ENCODE measurements around the gene AZIN2. TPM values are rescaled to one million over a fixed set of nuclear protein-coding genes. Genes with fewer than 3 reads are reported as not detected.

Gene AZIN2
- total and polyA plus RNA-seq, 2 of the 13 experiments (the other 11 are each of a cell fraction or from before 2014, with no cell fraction given): 1.7 to 3.5 TPM

GRCh38 chr1:33121728-33122127 lies 40.8 kb downstream of the AZIN2 start:
- Histone ChIP-seq H3K36me3 (replicated peaks in 1 of 2; ENCODE audit: control insufficient read depth in 1 of 2, insufficient read depth in 2 of 2, low read length in 2 of 2) (no peaks in the 10 kb centered on the region), H4K20me1 (ENCODE audit: insufficient read depth, low read length) (no peaks in the 10 kb centered on the region), H3K4me3 (replicated peaks in 1 of 3; ENCODE audit: insufficient read depth in 1 of 3, low read depth in 2 of 3, low read length in 3 of 3) (no peak overlapping the region), H3K9ac (ENCODE audit: insufficient read depth, low read depth, low read length) (no peak overlapping the region), H3K4me1 (ENCODE audit: insufficient read depth, low read length) (peaks cover 23% of the 10 kb centered on the region), H2AFZ (ENCODE audit: low read length) (no peak overlapping the region), H3K27me3 (ENCODE audit: control insufficient read depth in 1 of 2, insufficient read depth in 2 of 2, low read length in 2 of 2) (peaks cover 0 to 3% of the 10 kb centered on the region in 2 experiments; a peak in 2 of 5 replicates), H3K4me2 (ENCODE audit: low read depth, low read length) (no peak overlapping the region), H3K79me2 (ENCODE audit: insufficient read depth, low read length) (peaks cover 6% of the 10 kb centered on the region), H3K27ac (ENCODE audit: extremely low read length, insufficient read depth, low read length) (no peak overlapping the region), H3K9me3 (ENCODE audit: low read length) (no peaks in the 10 kb centered on the region)
- DNase-seq (ENCODE audit: low spot score): no peak
- POLR2A ChIA-PET: no interaction called here
- FAIRE-seq: no peak
- no peak for ATAC-seq
- BruUV-seq (replicated peaks): no TSS peak
- in situ Hi-C loops (cut with HindIII; ENCODE audit: extremely low pct_ligation_motif_present, low pct_unique_long_range_greater_than_20kb): no loop called here
- 30% methylated on average over 3 of the region's 5 CpGs for WGBS (ENCODE audit: low lambda C conversion rate)
- intact Hi-C loops (cut with micrococcal nuclease; ENCODE audit: unreplicated experiment): loop anchor here (10.0 kb wide), 1 partner anchor 133 kb away; the partner anchor contains the start of gene ZNF362
- CTCF ChIA-PET (ENCODE audit: low intra/inter-chr PET ratio, low total read pairs): no interaction called here
- TF ChIP-seq PPARG (CRISPR knock-in tag; conservative IDR thresholded peaks at IDR 0.05): no peak
- no peak for TF ChIP-seq ZNF710 (CRISPR knock-in tag; IDR thresholded peaks at IDR 0.05; ENCODE audit: borderline replicate concordance)
- TF ChIP-seq ZGPAT (CRISPR knock-in tag; IDR thresholded peaks at IDR 0.05): no peak
- TF ChIP-seq NFYC (CRISPR knock-in tag; IDR thresholded peaks at IDR 0.05): no peak
- TF ChIP-seq GRHL1 (CRISPR knock-in tag; conservative IDR thresholded peaks at IDR 0.05): no peak
- no peak for TF ChIP-seq ZNF891 (CRISPR knock-in tag; IDR thresholded peaks at IDR 0.05)
- TF ChIP-seq ZNF432 (CRISPR knock-in tag; IDR thresholded peaks at IDR 0.05; ENCODE audit: borderline replicate concordance): no peak
- no peak for TF ChIP-seq GATAD1 (CRISPR knock-in tag; IDR thresholded peaks at IDR 0.05)
- no peak for TF ChIP-seq RFX1 (IDR thresholded peaks at IDR 0.05)
- TF ChIP-seq TFE3 (CRISPR knock-in tag; IDR thresholded peaks at IDR 0.05): no peak
- no peak for TF ChIP-seq ZBTB42 (CRISPR knock-in tag; IDR thresholded peaks at IDR 0.05)
- TF ChIP-seq RFXAP (CRISPR knock-in tag; IDR thresholded peaks at IDR 0.05; ENCODE audit: borderline replicate concordance): no peak
- no peak for TF ChIP-seq TEAD2 (CRISPR knock-in tag; IDR thresholded peaks at IDR 0.05)
- no peak for TF ChIP-seq CENPT (CRISPR knock-in tag; IDR thresholded peaks at IDR 0.05; ENCODE audit: low read depth)

Measured in HepG2 (cell line).